CD4-positive, alpha-beta T cell (primary cell): ENCODE data around the gene CTXND1. TPM values are rescaled to one million over a fixed set of nuclear protein-coding genes. Genes with fewer than 3 reads are reported as not detected.

ENCODE experiments used
- ATAC-seq: fragments of 200-7000 bp; cut with Tn5 transposase; one replicate; pipeline ENCODE4 v1.10.0; 2022; ENCODE audit warnings: mild to moderate bottlenecking; ENCODE audit not compliant: poor library complexity
- CTCF ChIA-PET: fragments of 350-600 bp; sonication (Branson Sonifier 250); formaldehyde crosslinking; loops from one replicate; lab custom pipeline; 2021; ENCODE audit warnings: antibody characterized with exemption, inconsistent platforms; lab: Charles Lee
- POLR2A ChIA-PET: fragments of 350-600 bp; sonication (Branson Sonifier 250); formaldehyde crosslinking; loops from one replicate; lab custom pipeline; 2021; ENCODE audit warnings: antibody characterized with exemption, inconsistent platforms; lab: Charles Lee
- DNase-seq, 14 experiments: peaks; one replicate each; pipeline ENCODE4 v3.0.0-alpha.2; 2013 to 2020; ENCODE audit warnings: mixed read lengths in 2 of 14
- H3K27ac ChIP-seq, 2 donors: one replicate each; pipeline versions ENCODE4 v1.5.1 to v1.7.0; 2013; ENCODE audit warnings: low read length in 2 of 2, low read depth in 1 of 2, mild to moderate bottlenecking in 1 of 2
- H3K27me3 ChIP-seq, 2 experiments: 1 replicate in 1 of 2; 2 replicates in 1 of 2; pipeline versions ENCODE4 v1.6.1 to v1.7.0; 2013; ENCODE audit warnings: low read length in 2 of 2, control low read depth in 1 of 2, mild to moderate bottlenecking in 1 of 2, moderate library complexity in 1 of 2; ENCODE audit not compliant: insufficient read depth in 2 of 2, control insufficient read depth in 1 of 2
- H3K36me3 ChIP-seq: one replicate; pipeline ENCODE4 v1.6.1; 2013; ENCODE audit warnings: low read length, control low read depth; ENCODE audit not compliant: insufficient read depth
- H3K4me1 ChIP-seq: one replicate; pipeline ENCODE4 v1.6.1; 2013; ENCODE audit warnings: low read length, control low read depth; ENCODE audit not compliant: insufficient read depth
- H3K4me3 ChIP-seq: one replicate; pipeline ENCODE4 v1.5.1; 2013; ENCODE audit warnings: mild to moderate bottlenecking, low read length, moderate library complexity
- H3K9me3 ChIP-seq, 2 experiments: 1 replicate in 1 of 2; 2 replicates in 1 of 2; pipeline versions ENCODE4 v1.6.1 to v1.7.0; 2013; ENCODE audit warnings: low read length in 2 of 2, mild to moderate bottlenecking in 2 of 2, control low read depth in 1 of 2, moderate library complexity in 1 of 2; ENCODE audit not compliant: control insufficient read depth in 1 of 2, insufficient read depth in 1 of 2
- H3K27ac Mint-ChIP-seq: one replicate; pipeline ENCODE4 v1.8.0; 2020; ENCODE audit warnings: mixed read lengths
- H3K27me3 Mint-ChIP-seq: one replicate; pipeline ENCODE4 v1.8.0; 2021; ENCODE audit warnings: mixed read lengths
- H3K36me3 Mint-ChIP-seq: one replicate; pipeline ENCODE4 v1.8.0; 2021; ENCODE audit warnings: low read depth, mixed read lengths
- H3K4me1 Mint-ChIP-seq: one replicate; pipeline ENCODE4 v1.8.0; 2021; ENCODE audit warnings: low read depth, mixed read lengths
- H3K4me3 Mint-ChIP-seq: one replicate; pipeline ENCODE4 v1.8.0; 2020; ENCODE audit warnings: mild to moderate bottlenecking, mixed read lengths
- H3K9me3 Mint-ChIP-seq: one replicate; pipeline ENCODE4 v1.8.0; 2020; ENCODE audit warnings: mixed read lengths
- intact Hi-C, 2 experiments: fragments of 100-400 bp; cut with DNase I in 1 of 2; cut with micrococcal nuclease in 1 of 2; formaldehyde crosslinking; loops; one replicate each; pipeline versions ENCODE4 v1.15.1 to v1.9.0; 2023 to 2025; cut with DNase I, micrococcal nuclease
- total RNA-seq, 174 experiments: library from RNA in 2 of 174; stranded (reverse) in 2 of 174; gene quantifications; one replicate each; pipeline ENCODE4 v1.2.3 and lab custom pipeline; 2021 to 2026
- TF ChIP-seq, protein P1 (sequence below): fragments of 200-600 bp; IDR thresholded peaks from one replicate; pipeline ENCODE4 v1.8.0; 2022; ENCODE audit warnings: antibody characterized with exemption, mild to moderate bottlenecking

CTXND1 gene
- total RNA-seq, 2 experiments from 2014 or later: not detected

- no peak overlapping the region for H3K4me3 ChIP-seq
- Mint-ChIP-seq H3K4me3 (no peak overlapping the region), H3K27ac (no peak overlapping the region), H3K36me3 (peaks cover 42% of the 10 kb centered on the region), H3K4me1 (no peaks in the 10 kb centered on the region), H3K27me3 (no peaks in the 10 kb centered on the region), H3K9me3 (no peaks in the 10 kb centered on the region)
- H3K9me3 ChIP-seq: no peaks in the 10 kb centered on the region
- ChIA-PET POLR2A (no interaction called here), CTCF (no interaction called here)
- intact Hi-C loops: no loop called here
- no peaks in the 10 kb centered on the region for H3K4me1 ChIP-seq
- DNase-seq (no peak), ATAC-seq (no peak)
- TF ChIP-seq, protein P1, sequence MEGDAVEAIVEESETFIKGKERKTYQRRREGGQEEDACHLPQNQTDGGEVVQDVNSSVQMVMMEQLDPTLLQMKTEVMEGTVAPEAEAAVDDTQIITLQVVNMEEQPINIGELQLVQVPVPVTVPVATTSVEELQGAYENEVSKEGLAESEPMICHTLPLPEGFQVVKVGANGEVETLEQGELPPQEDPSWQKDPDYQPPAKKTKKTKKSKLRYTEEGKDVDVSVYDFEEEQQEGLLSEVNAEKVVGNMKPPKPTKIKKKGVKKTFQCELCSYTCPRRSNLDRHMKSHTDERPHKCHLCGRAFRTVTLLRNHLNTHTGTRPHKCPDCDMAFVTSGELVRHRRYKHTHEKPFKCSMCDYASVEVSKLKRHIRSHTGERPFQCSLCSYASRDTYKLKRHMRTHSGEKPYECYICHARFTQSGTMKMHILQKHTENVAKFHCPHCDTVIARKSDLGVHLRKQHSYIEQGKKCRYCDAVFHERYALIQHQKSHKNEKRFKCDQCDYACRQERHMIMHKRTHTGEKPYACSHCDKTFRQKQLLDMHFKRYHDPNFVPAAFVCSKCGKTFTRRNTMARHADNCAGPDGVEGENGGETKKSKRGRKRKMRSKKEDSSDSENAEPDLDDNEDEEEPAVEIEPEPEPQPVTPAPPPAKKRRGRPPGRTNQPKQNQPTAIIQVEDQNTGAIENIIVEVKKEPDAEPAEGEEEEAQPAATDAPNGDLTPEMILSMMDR: no peak
- H3K27ac ChIP-seq: no peak overlapping the region
- no peaks in the 10 kb centered on the region for H3K27me3 ChIP-seq
- peaks cover 19% of the 10 kb centered on the region for H3K36me3 ChIP-seq
Measured at GRCh38 chr15:80179025-80179759, 72.8 kb downstream of the CTXND1 start.

DNA sequence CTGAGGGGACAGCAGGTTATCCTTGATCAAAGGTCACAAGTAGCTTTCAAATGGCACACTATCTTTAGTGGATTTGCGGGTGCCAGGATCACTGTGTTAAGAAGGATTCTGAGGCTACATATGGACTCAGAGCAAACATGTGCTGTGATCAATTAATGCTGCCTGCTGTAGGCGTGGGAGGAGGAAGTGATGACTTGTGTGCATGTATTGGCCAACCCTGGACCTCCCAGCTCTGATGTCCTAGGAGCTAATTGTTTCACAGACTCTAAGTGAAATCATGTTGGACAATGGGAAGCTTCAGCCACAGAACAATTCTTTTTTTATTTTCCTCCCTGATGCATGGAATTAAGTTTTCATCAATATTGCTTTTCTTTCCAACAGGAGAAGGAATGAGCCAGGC is 74.9 kb downstream of the CTXND1 start:
- H3K4me1 ChIP-seq: no peaks in the 10 kb centered on the region
- ATAC-seq (no peak), DNase-seq (no peak)
- no peaks in the 10 kb centered on the region for H3K27me3 Mint-ChIP-seq
- TF ChIP-seq, protein P1: no peak
- H3K4me3 Mint-ChIP-seq: no peak overlapping the region
- H3K27ac Mint-ChIP-seq: no peak overlapping the region
- no peaks in the 10 kb centered on the region for H3K27me3 ChIP-seq
- H3K4me1 Mint-ChIP-seq: no peaks in the 10 kb centered on the region
- H3K27ac ChIP-seq: no peak overlapping the region
- intact Hi-C loops: no loop called here
- no peak overlapping the region for H3K4me3 ChIP-seq
- H3K36me3 ChIP-seq: peaks cover 10% of the 10 kb centered on the region
- CTCF ChIA-PET: no interaction called here
- H3K9me3 ChIP-seq: no peaks in the 10 kb centered on the region
- peaks cover 22% of the 10 kb centered on the region for H3K36me3 Mint-ChIP-seq
- POLR2A ChIA-PET: no interaction called here
- H3K9me3 Mint-ChIP-seq: no peaks in the 10 kb centered on the region

DNA sequence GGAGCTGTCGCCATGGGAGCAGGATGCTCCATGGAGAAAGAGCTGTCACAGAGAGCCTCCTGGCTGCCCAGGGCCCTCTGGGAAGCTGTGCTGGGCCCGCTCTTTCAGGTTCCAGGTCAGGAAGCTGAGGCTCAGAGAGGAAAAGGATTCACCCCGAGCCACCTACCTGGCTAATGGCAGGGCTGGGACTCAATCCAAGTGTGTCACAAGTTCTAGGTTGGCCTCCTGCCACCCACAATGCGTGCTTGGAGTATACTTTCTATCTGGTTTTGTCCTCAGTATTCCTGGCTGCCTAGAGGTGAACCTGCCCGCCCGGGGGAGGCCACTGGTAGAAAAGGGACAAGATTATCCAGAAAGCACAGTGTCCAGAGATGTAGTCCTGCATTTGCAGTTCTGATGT is 75.6 kb downstream of the CTXND1 start:
- no peaks in the 10 kb centered on the region for H3K4me1 ChIP-seq
- TF ChIP-seq, protein P1: no peak
- H3K9me3 ChIP-seq: no peaks in the 10 kb centered on the region
- H3K4me3 ChIP-seq: no peak overlapping the region
- Mint-ChIP-seq H3K27ac (no peak overlapping the region), H3K4me1 (no peaks in the 10 kb centered on the region), H3K27me3 (no peaks in the 10 kb centered on the region), H3K36me3 (peaks cover 16% of the 10 kb centered on the region), H3K9me3 (no peaks in the 10 kb centered on the region), H3K4me3 (no peak overlapping the region)
- no peak for ATAC-seq
- no peaks in the 10 kb centered on the region for H3K27me3 ChIP-seq
- ChIA-PET CTCF (no interaction called here), POLR2A (no interaction called here)
- H3K27ac ChIP-seq: no peak overlapping the region
- H3K36me3 ChIP-seq: peaks cover 7% of the 10 kb centered on the region
- intact Hi-C loops: no loop called here
- DNase-seq: no peak
